ENCODE data around the gene CDX1. TPM values are rescaled to one million over a fixed set of nuclear protein-coding genes. Genes with fewer than 3 reads are reported as not detected.

Gene CDX1
- total and polyA plus RNA-seq, 8 donors, result 0.31 to 472 (median 2.0) TPM; not detected in 5

GRCh38 chr5:150149618-150150017, 17.0 kb upstream of the CDX1 start:
- TF ChIP-seq EP300 (IDR thresholded peaks at IDR 0.05) (no peak), POLR2AphosphoS5 (IDR thresholded peaks at IDR 0.05) (no peak), CTCF (IDR thresholded peaks at IDR 0.05) (no peak), POLR2A (IDR thresholded peaks at IDR 0.05) (no peak)
- H3K4me1 ChIP-seq, result peaks cover 0 to 42% (median 12%) of the 10 kb centered on the region in 4 donors
- H3K36me3 ChIP-seq, result no peaks in the 10 kb centered on the region
- H3K4me3 ChIP-seq, result peak overlapping the region in 1 of 4 donors; percentile 22
- no peaks in the 10 kb centered on the region for H3K27me3 ChIP-seq
- intact Hi-C loops (cut with DNase I; ENCODE audit: low total_unique reads), result no loop called here
- H3K9me3 ChIP-seq, result no peaks in the 10 kb centered on the region
- peak overlapping the region in 2 of 5 donors; percentile 46 to 83 for H3K27ac ChIP-seq
- DNase-seq, result no peak

DNA sequence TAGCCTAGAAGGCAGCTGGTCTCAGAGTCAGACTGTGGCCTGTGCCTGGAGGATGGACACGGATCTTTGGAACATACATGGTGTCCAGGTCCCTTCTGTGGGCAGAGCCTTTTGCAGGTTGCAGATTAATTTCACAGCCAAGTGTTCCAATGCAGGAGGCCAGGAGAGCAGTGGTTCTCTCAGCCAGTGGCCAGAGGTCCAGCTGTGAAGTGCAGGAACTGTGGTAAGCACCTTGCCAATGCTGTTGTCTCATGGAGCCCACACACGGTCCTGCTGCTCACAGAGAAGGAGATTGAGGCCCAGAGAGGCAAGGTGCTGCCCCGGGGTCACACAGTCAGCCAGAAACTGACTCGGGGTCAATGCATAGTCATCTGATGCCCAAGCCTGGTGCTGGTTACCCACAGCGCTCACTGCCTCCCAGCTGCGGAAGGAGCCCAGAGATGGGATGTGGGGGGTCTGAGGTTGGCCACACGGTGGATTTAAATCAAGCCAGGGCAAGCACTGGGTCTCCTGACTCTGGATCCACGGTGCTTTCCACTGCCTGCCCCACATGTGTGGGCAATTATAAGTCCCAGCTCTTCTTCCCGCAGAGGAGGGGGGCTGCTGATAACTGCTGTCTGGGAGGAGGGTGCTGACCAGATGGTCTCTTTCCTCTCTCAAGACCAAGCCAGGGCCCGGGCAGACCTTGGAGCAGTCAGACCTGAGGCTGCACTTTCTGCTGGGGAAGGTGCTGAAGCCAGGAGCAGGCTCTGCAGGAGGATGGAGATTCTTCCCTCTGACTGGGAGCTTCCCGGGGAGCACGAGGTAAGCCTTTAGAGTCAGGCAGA, 13.7 kb upstream of the CDX1 start:
- Histone ChIP-seq H3K27ac (peak overlapping the region in 4 of 5 donors; percentile 77 to 84 (median 82)), H3K4me3 (peak overlapping the region; percentile 42 to 54 (median 46)), H3K4me1 (peaks cover 11 to 36% (median 18%) of the 10 kb centered on the region in 4 donors), H3K27me3 (peaks cover 0 to 15% (median 8%) of the 10 kb centered on the region in 3 donors), H3K36me3 (no peaks in the 10 kb centered on the region), H3K9me3 (no peaks in the 10 kb centered on the region)
- TF ChIP-seq CTCF (IDR thresholded peaks at IDR 0.05), result no peak
- intact Hi-C loops (cut with DNase I; ENCODE audit: low total_unique reads), result no loop called here
- WGBS, 5 donors, result 58 to 81% (median 66%) methylated on average over 8 to 12 of the region's 12 CpGs
- DNase-seq, result no peak

DNA sequence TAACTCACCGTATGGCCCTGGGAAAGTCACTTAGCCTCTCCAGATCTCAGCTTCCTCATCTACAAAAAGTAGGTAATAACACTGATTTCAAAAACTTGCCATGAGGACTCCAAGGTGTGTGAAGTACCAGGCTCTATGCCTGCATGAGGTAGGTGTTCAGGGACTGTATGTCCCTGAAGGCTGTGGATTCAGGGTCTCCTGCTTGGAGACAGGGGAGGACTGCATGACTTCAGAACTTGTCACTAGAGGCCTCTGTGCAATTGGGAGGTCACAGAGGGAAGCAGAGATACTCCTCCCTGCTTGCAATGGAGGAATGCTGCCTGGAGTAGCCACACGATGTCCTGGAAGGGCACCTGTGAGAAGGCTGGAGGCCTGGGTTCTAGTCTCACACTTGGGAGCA, 13.1 kb upstream of the CDX1 start:
- H3K36me3 ChIP-seq, result no peaks in the 10 kb centered on the region
- intact Hi-C loops (cut with DNase I; ENCODE audit: low total_unique reads), result no loop called here
- H3K27ac ChIP-seq, result peak overlapping the region; percentile 10 to 84 (median 81)
- H3K9me3 ChIP-seq, result no peaks in the 10 kb centered on the region
- WGBS, 5 donors, result 60 to 75% (median 67%) methylated on average over 2 of the region's 2 CpGs
- peaks cover 0 to 15% (median 8%) of the 10 kb centered on the region in 3 donors for H3K27me3 ChIP-seq
- H3K4me3 ChIP-seq, result peak overlapping the region; percentile 42 to 54 (median 46)
- TF ChIP-seq POLR2AphosphoS5 (IDR thresholded peaks at IDR 0.05) (no peak), EP300 (IDR thresholded peaks at IDR 0.05) (no peak), CTCF (IDR thresholded peaks at IDR 0.05) (no peak), POLR2A (IDR thresholded peaks at IDR 0.05) (no peak)
- peaks cover 11 to 42% (median 21%) of the 10 kb centered on the region in 4 donors for H3K4me1 ChIP-seq
- DNase-seq, result no peak

GRCh38 chr5:150153957-150154617, 12.5 kb upstream of the CDX1 start:
- 53 to 74% (median 70%) methylated on average over 9 of the region's 9 CpGs for WGBS, 5 donors
- H3K9me3 ChIP-seq, result no peaks in the 10 kb centered on the region
- peak in 1 of 2 donors; percentile 67 for DNase-seq
- peaks cover 0 to 15% (median 8%) of the 10 kb centered on the region in 3 donors for H3K27me3 ChIP-seq
- peaks cover 11 to 42% (median 24%) of the 10 kb centered on the region in 4 donors for H3K4me1 ChIP-seq
- TF ChIP-seq POLR2AphosphoS5 (IDR thresholded peaks at IDR 0.05) (peak in 1 of 3 donors; percentile 47), POLR2A (IDR thresholded peaks at IDR 0.05) (no peak), EP300 (IDR thresholded peaks at IDR 0.05) (no peak), CTCF (IDR thresholded peaks at IDR 0.05) (no peak)
- no peaks in the 10 kb centered on the region for H3K36me3 ChIP-seq
- H3K4me3 ChIP-seq, result peak overlapping the region; percentile 42 to 54 (median 46)
- H3K27ac ChIP-seq, result peak overlapping the region; percentile 10 to 84 (median 81)
- intact Hi-C loops (cut with DNase I; ENCODE audit: low total_unique reads), result no loop called here
